NCI-H2029 (cell line): Measurements from ENCODE around the gene PRKAA1.
"Not testable (repeated sequence)": the region's sequence is repeated elsewhere in the genome, so short reads cannot be mapped to it uniquely, and the experiment has no call there.

ENCODE experiments used
- DNase-seq: peaks from one replicate; lab custom pipeline; 2025; lab: John Stamatoyannopoulos, UW

The PRKAA1 gene

GRCh38 chr5:40825461-40826043, 27.4 kb upstream of the PRKAA1 start:
- not testable (repeated sequence) for DNase-seq

- no peak for DNase-seq
These were observed 25.3 kb upstream of the PRKAA1 start for GRCh38 chr5:40823459-40823858.

GRCh38 chr5:40813698-40814281, 15.6 kb upstream of the PRKAA1 start:
- no peak for DNase-seq

DNA sequence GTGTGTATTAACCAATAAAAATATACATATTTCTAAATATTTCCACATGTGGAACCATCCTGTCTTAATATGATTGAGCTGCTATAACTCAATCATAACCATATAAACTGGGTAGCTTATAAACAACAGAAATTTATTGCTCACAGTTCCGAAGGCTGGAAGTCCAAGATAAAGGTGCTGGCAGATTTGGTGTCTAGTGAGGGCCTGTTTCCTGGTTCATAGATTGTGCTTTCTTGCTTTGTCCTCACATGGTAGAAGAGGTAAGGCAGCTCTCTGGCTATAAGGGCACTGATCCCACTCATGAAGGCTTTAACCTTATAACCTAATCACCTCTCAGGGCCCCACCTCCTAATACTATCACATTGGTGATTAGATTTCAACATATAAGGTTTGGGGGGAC, 14.0 kb upstream of the PRKAA1 start:
- DNase-seq = no peak

DNA sequence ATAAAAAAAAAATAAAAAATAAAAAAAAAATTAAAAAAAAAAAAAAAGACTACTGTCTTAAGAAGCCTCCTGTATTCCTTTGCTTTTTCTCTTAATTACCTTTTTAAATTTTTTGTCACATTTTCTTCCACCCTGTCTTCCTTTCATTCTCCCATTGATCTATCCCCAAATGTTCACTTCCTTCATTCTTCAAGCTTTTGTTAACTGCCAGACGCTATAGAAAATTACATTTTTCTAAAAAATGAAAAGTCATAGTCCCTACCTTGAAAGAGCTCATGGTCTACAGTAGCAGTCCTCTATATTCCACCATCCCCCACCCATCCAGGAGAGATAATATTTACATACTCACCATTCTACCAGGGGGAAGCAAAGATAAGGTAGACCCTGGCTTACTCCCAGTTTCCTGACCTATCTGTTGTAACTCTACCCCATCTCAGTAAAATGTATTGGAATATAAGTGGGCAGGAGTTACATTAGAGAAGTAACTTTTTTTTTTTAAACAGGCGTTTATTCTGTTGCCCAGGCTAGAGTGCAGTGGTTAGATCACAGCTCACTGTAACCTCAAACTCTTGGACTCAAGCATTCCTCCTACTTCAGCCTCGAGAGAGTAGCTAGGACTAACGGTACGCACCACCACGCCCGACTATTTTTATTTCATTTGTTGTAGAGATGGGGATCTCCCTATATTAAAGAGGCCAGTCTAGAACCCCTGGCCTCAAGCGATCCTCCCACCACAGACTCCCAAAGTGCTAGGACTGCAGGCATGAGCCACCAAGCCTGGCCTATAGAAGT, 3.8 kb upstream of the PRKAA1 start:
- DNase-seq = no peak

DNA sequence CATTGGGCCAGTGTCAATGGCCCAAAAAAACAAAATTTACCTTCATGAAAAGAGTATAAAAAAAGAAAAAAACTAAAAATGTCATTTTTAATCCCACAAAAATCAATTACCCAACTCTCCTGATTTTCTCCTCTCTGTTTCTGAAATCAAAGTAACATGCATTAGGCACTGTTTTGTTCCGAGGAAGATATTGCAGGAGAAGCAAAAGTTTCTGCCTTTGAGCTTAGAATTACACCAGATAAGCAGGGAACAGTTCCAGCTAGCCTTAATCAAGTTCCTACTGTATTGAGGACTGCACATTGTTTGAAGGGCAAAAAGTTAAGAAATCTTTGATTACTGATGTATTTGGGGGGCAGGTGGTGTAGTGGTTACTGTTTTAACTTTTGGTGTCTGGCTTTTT, 1.1 kb upstream of the PRKAA1 start:
- DNase-seq = no peak

- no peak for DNase-seq
These were observed 632 bp upstream of the PRKAA1 start for GRCh38 chr5:40798801-40799210.

DNA sequence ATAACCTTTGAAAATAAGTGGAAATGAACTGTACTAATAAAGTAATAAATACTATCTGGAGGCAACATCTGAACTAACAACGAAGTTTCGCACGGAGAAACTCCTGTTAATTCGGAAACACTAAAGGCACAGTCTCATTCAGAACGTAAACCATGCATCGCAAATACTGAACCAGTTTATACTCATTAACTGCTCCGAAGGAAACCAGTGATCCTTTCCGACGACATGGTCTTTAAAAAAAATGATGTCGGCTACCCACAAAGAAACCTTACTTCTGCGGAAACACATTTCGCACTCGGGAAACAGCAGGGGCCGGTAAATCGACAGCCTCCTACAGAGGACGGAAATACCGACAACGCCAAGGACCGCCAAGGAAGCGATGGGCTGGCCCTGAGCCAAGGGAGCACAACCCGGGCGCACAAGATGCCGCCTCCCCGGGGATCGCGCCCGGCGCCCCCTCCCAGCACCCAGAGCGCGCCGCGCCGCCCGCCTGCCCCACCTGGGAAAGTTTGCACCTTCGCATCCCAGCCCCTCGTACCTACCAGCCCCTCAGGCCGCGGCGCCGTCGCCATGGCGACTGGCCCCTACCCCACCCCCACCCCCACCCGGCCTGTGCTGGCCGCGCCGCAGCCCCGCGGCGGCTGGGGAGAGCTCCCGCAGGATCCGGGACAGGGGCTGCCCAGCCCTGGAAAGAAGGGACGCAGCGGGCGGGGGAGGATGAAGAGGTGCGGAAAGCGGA, 732 bp downstream of the PRKAA1 start:
- DNase-seq = peak; percentile 47

GRCh38 chr5:40796487-40796889, 1.7 kb downstream of the PRKAA1 start:
- DNase-seq = no peak

GRCh38 chr5:40794877-40795276, 3.3 kb downstream of the PRKAA1 start:
- DNase-seq = not testable (repeated sequence)

- DNase-seq = not testable (repeated sequence)
These were observed 3.8 kb downstream of the PRKAA1 start for GRCh38 chr5:40794340-40794739.

DNA sequence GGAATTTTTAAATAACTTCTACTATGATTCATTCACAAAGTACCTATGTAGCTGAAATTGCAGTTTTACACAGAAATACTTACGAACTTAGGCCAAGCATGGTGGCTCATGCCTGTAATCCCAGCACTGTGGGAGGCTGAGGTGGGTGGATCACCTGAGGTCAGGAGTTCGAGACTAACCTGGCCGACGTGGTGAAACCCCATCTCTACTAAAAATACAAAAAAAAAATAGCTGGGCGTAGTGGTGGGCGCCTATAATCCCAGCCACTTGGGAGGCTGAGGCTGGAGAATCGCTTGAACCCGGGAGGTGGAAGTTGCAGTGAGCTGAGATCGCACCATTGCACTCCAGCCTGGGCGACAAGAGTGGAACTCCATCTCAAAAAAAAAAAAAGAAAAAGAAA, 5.5 kb downstream of the PRKAA1 start:
- not testable (repeated sequence) for DNase-seq

- DNase-seq = no peak
These were observed 6.4 kb downstream of the PRKAA1 start for GRCh38 chr5:40791715-40792139.

- DNase-seq = no peak
These were observed 7.1 kb downstream of the PRKAA1 start for GRCh38 chr5:40790947-40791593.

- DNase-seq = not testable (repeated sequence)
These were observed 9.2 kb downstream of the PRKAA1 start for GRCh38 chr5:40788941-40789340.

DNA sequence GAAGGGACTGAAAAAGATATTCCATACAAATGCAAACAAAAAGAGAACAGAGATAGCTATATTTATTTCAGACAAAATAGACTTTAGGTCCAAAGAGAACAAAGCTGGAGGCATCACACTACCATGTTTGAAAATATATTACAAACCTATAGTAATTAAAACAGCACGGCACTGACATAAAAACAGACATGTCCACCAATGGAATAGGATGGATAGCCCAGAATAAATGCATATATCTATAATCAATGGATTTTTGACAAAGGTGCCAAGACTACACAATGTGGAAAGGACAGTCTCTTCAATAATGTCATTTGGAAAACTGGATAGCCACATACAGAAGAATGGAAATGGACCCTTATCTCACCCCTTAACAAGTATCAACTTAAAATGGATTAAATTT, 10.2 kb downstream of the PRKAA1 start:
- no peak for DNase-seq

DNA sequence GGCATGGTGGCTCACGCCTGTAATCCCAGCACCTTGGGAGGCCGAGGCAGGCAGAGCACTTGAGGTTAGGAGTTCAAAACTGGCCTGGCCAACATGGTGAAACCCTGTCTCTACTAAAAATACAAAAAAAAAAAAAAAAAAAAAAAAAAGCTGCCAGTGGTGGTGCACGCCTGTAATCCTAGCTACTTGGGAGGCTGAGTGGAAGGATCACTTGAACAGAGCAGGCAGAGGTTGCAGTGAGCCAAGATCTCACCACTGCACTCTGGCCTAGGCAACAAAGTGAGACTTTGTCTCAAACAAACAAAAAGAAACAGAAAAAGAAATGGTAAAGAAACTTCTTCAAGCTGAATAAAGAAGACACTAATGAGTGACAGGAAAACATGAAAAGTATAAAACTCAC, 11.5 kb downstream of the PRKAA1 start:
- DNase-seq = not testable (repeated sequence)

DNA sequence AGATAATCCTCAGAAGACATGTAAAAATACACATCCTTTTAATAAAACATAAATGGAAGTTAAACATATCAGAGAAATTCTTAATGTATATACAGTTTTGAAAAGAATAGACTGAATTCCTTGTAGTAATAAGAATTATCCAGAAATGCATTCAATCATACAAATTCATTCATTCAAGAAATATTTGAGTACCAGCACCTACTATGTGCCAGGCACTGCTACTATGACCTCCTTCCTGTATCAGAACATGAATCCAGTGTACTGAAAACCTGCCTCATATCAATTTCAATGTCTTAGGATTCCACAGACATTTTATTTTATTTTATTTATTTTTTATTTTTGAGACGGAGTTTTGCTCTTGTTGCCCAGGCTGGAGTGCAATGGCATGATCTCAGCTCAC, 13.3 kb downstream of the PRKAA1 start:
- DNase-seq = no peak

GRCh38 chr5:40784027-40784653, 14.0 kb downstream of the PRKAA1 start:
- no peak for DNase-seq

DNA sequence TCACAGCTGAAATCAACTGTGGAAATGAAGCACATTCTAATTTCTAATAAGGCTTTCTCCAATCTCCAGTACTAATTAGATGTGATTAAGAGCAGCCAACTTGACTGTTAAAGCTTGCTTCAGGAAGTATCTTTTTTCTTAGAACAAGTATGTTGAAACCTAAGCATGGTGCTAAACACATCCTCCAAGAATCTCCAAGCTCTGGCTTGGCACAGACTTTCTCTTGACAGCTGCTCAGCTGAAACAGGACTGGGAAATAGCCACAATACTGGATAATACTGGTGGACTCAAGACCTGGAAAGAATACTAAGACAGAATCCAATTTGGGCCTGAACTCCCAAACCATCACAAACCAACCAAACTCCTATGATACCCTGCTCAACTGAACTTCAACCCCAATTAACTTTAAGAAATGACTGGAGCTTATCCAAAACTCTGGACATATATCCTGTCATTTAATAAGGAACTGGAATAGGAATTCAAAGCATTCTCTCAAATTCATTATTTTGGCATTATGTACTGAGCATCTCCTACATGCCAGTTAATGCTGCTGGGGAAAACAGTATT, 16.2 kb downstream of the PRKAA1 start:
- no peak for DNase-seq

DNA sequence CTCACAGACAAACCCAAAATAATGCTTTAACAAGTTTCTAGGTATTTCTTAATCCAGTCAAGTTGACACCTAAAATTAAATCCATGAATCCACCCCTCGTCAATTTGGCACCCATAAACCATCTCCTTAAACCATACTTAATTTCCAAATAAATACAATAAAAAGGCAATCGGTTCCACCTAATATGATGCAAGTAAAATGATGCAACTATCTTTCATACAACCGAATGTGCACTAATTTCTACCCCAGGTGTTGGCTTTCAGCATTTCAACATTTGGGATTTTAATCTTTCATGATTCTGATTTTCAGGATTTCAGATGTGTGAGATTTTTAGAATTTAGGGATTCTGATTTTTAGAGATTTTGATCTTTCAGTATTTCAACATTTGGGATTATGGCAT, 17.3 kb downstream of the PRKAA1 start:
- DNase-seq = no peak
